Osteoblast (primary cell): Measurements from ENCODE around the gene HHIPL1. TPM values are rescaled to one million over a fixed set of nuclear protein-coding genes. Genes with fewer than 3 reads are reported as not detected.

Experiments used
- DNase-seq: peaks from one replicate; pipeline ENCODE4 v3.0.0; 2011; ENCODE audit warnings: low spot score, mixed read lengths; ENCODE audit not compliant: insufficient read length; ENCODE audit errors: missing footprints
- H2AFZ ChIP-seq: 2 replicates; pipeline ENCODE4 v1.6.0; 2011; ENCODE audit warnings: mild to moderate bottlenecking, low read length
- H3K27ac ChIP-seq: 2 replicates; pipeline ENCODE4 v1.5.1; 2011; ENCODE audit warnings: mild to moderate bottlenecking, low read depth, low read length, moderate library complexity
- H3K27me3 ChIP-seq: 2 replicates; pipeline ENCODE4 v1.6.0; 2012; ENCODE audit warnings: mild to moderate bottlenecking, control low read depth, inconsistent platforms, low read length, moderate library complexity; ENCODE audit not compliant: insufficient read depth
- H3K36me3 ChIP-seq: 2 replicates; pipeline ENCODE4 v1.5.1; 2011; ENCODE audit warnings: mild to moderate bottlenecking, low read length, control low read depth, moderate library complexity; ENCODE audit not compliant: insufficient read depth
- H3K4me1 ChIP-seq: 2 replicates; pipeline ENCODE4 v1.5.1; 2011; ENCODE audit warnings: mild to moderate bottlenecking, low read length, control low read depth, moderate library complexity; ENCODE audit not compliant: insufficient read depth
- H3K4me2 ChIP-seq: 2 replicates; pipeline ENCODE4 v1.6.0; 2011; ENCODE audit warnings: mild to moderate bottlenecking, low read length; ENCODE audit not compliant: insufficient read depth
- H3K4me3 ChIP-seq: fragments of 200-600 bp; sonication (generic); 3 replicates; pipeline ENCODE4 v1.5.1; 2012; ENCODE audit warnings: mild to moderate bottlenecking, low read length, inconsistent platforms; ENCODE audit not compliant: insufficient read depth
- H3K79me2 ChIP-seq: 2 replicates; pipeline ENCODE4 v1.6.0; 2012; ENCODE audit warnings: mild to moderate bottlenecking, low read length, control low read depth, inconsistent platforms; ENCODE audit not compliant: insufficient read depth
- H3K9me3 ChIP-seq: 2 replicates; pipeline ENCODE4 v1.5.1; 2011; ENCODE audit warnings: low read depth, low read length, control low read depth
- H4K20me1 ChIP-seq: 2 replicates; pipeline ENCODE4 v1.6.0; 2012; ENCODE audit warnings: mild to moderate bottlenecking, low read length, control low read depth; ENCODE audit not compliant: insufficient read depth
- total RNA-seq: library from RNA; depleted of rRNA; stranded (reverse); fragments of >200 nt; gene quantifications from 2 replicates; pipeline ENCODE4 v1.2.3, GENCODE V29; 2012
- TF ChIP-seq, protein P1 (sequence below): IDR thresholded peaks from 2 replicates; pipeline ENCODE4 v1.5.1; 2011; ENCODE audit warnings: mild to moderate bottlenecking, low read depth, low read length, moderate library complexity; ENCODE audit errors: extremely low read depth

The HHIPL1 gene
- total RNA-seq, 1 donor, result 12.3 TPM

DNA sequence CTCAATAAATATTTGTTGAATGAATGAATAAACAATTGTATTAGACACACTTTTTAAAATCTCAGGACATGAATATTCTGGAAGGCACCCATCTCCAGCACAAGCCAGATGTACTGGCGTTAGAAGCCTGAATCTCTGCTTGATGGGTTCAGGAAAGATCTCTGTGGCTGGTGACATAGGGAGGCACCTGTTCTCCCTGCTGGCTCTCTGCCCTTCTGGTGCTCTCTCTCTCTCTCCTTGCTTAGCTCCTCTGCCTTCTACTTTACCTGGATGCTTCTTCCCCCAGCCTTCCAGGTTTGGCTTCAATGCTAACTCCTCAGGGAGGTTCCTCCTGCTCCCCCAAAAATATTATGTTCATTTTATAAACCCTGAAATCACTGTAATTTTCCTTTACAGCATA is 40.7 kb downstream of the HHIPL1 start:
- H3K4me1 ChIP-seq, result peaks cover 11% of the 10 kb centered on the region
- no peak overlapping the region for H3K27ac ChIP-seq
- no peak overlapping the region for H3K4me2 ChIP-seq
- no peak for DNase-seq
- H3K9me3 ChIP-seq, result no peaks in the 10 kb centered on the region
- H3K27me3 ChIP-seq, result peaks cover 15% of the 10 kb centered on the region
- H2AFZ ChIP-seq, result no peak overlapping the region
- H3K4me3 ChIP-seq, result no peak overlapping the region
- H3K79me2 ChIP-seq, result no peaks in the 10 kb centered on the region
- H3K36me3 ChIP-seq, result no peaks in the 10 kb centered on the region
- TF ChIP-seq, protein P1, sequence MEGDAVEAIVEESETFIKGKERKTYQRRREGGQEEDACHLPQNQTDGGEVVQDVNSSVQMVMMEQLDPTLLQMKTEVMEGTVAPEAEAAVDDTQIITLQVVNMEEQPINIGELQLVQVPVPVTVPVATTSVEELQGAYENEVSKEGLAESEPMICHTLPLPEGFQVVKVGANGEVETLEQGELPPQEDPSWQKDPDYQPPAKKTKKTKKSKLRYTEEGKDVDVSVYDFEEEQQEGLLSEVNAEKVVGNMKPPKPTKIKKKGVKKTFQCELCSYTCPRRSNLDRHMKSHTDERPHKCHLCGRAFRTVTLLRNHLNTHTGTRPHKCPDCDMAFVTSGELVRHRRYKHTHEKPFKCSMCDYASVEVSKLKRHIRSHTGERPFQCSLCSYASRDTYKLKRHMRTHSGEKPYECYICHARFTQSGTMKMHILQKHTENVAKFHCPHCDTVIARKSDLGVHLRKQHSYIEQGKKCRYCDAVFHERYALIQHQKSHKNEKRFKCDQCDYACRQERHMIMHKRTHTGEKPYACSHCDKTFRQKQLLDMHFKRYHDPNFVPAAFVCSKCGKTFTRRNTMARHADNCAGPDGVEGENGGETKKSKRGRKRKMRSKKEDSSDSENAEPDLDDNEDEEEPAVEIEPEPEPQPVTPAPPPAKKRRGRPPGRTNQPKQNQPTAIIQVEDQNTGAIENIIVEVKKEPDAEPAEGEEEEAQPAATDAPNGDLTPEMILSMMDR, result no peak
- no peaks in the 10 kb centered on the region for H4K20me1 ChIP-seq

DNA sequence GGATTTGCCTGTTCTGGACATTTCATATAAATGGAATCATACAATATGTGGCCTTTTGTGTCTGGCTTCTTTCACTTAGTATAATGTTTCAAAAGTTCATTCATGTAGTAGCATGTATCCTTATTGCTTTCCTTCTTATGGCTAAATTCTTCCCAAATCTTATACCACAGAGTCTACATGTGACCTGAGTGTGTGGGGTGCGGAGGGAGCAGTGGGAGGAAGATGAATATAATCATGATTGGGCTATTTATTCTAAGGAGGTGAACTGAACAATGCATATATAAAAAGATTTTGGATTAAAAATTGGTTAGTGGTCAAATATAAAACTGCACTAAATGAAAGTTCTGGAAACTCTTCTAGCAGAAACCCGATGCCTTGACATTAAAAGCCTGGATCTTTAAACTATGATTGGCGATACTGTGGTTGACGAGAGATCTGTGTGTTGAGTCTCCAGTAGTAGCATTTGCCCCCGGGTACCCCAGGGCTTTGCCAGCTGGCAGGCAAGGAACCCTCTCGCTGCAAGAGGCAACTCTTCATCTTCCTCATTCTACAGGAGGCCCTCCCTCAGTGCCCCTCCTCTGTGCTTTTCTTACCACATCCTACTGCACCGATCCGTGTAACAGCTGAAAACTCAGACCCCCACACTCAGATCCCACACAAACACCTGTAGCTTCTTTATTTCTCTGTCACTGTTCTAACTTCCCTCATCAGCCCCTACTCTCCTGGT is 41.8 kb downstream of the HHIPL1 start:
- Histone ChIP-seq H3K36me3 (no peaks in the 10 kb centered on the region), H3K27me3 (peaks cover 15% of the 10 kb centered on the region), H3K27ac (no peak overlapping the region), H4K20me1 (no peaks in the 10 kb centered on the region), H3K4me2 (no peak overlapping the region), H3K4me1 (peaks cover 11% of the 10 kb centered on the region), H3K4me3 (no peak overlapping the region), H2AFZ (no peak overlapping the region), H3K79me2 (no peaks in the 10 kb centered on the region), H3K9me3 (no peaks in the 10 kb centered on the region)
- peak; percentile 35 for DNase-seq
- TF ChIP-seq, protein P1, result no peak

DNA sequence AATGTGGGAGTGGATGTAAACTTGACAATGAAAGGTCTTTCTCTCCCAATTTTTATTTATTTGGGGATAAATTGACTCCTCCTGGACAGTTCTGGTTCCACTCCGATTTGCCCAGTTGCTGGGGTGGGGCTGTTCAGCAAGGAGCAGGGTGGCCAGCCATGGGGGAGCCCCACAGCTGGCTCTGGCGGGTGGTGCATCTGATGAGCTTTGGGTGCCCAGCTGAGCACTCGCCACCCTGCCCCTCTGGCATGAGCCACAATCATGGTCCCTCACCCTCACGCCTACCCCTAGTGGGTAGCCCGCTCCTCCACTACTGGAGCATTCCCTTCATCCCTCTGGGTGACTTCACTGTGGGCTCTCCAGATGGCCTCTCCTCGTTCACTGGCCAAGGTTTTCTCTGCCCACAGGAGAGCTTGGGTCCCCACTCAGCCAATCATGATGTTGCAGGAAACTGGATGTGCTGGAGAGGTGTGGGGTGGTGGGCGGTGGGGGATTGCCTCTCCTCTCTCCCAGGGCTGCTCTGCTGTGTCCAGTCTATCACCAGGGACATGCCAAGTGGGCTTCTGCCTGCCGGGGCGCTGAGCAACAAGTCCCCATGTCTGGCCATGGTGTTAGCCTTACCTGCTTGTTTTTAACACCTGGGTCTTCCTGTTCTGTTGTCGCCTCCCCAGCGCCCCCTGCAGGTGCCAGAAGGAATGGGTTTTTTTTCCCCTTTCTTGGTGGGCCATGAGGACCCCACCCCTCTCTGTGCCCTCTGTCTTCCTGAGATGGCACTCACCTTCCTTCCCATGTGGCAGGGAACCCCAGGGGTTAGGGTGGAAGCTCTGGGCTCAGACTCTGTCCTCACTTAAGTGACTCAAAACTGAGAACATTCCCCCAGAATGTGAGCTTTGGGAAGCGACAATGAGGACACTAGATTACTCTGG is 42.6 kb downstream of the HHIPL1 start:
- H3K4me2 ChIP-seq, result no peak overlapping the region
- peaks cover 11% of the 10 kb centered on the region for H3K4me1 ChIP-seq
- peaks cover 15% of the 10 kb centered on the region for H3K27me3 ChIP-seq
- H3K79me2 ChIP-seq, result no peaks in the 10 kb centered on the region
- DNase-seq, result peak; percentile 83
- H2AFZ ChIP-seq, result no peak overlapping the region
- H3K27ac ChIP-seq, result no peak overlapping the region
- no peaks in the 10 kb centered on the region for H3K36me3 ChIP-seq
- H3K4me3 ChIP-seq, result no peak overlapping the region
- TF ChIP-seq, protein P1, result peak; percentile 72
- no peaks in the 10 kb centered on the region for H3K9me3 ChIP-seq
- no peaks in the 10 kb centered on the region for H4K20me1 ChIP-seq

DNA sequence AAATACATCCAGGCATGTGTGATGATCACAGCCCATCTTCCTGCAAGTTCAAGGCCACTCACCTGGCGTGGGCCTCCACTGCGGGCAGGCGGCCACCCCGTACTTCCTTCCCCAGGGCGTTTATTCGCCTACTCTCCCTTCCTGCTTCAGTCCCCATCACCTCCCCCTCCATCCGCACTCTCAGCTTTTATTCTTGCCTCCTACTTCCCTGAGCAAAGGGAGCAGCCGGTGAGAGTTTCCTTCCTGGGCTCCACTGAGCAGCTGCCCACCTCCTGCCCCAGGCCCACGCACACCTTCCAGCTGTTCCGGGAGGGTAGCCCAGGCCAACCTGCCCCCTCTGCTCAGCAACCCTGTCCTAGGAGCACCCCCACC is 43.3 kb downstream of the HHIPL1 start:
- no peaks in the 10 kb centered on the region for H3K79me2 ChIP-seq
- H3K4me3 ChIP-seq, result no peak overlapping the region
- no peaks in the 10 kb centered on the region for H3K36me3 ChIP-seq
- H4K20me1 ChIP-seq, result no peaks in the 10 kb centered on the region
- H3K27me3 ChIP-seq, result peaks cover 15% of the 10 kb centered on the region
- no peak overlapping the region for H3K4me2 ChIP-seq
- DNase-seq, result no peak
- TF ChIP-seq, protein P1, result no peak
- H3K4me1 ChIP-seq, result peaks cover 6% of the 10 kb centered on the region
- no peak overlapping the region for H3K27ac ChIP-seq
- H3K9me3 ChIP-seq, result no peaks in the 10 kb centered on the region
- H2AFZ ChIP-seq, result no peak overlapping the region
